Nucleus accumbens (tissue), 56 donors: ENCODE results near the gene TOP3B.

Experiments used
- DNase-seq, 56 donors: peaks; one replicate each; lab custom pipeline; 2025; lab: John Stamatoyannopoulos, UW

The TOP3B gene

DNA sequence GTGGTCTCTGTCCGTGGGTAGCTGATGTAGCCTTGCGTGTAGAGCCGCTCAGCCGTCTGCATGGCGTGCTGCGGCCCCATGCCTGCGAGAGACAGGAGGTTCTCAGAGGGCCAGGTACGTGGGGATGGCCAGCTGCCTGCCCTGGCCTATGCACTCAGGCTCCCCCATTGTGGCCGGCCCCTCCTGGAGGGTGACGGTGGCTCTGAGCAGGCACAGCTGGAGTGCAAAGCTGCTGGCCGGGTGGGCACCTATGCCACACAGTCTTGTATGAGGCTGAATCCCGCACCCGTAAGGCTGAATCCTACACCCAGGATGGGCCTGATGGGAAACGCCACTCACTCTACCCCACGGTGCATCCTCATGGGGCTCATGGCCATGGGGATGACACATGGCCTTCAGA lies 18.4 kb downstream of the TOP3B start:
- no peak for DNase-seq

DNA sequence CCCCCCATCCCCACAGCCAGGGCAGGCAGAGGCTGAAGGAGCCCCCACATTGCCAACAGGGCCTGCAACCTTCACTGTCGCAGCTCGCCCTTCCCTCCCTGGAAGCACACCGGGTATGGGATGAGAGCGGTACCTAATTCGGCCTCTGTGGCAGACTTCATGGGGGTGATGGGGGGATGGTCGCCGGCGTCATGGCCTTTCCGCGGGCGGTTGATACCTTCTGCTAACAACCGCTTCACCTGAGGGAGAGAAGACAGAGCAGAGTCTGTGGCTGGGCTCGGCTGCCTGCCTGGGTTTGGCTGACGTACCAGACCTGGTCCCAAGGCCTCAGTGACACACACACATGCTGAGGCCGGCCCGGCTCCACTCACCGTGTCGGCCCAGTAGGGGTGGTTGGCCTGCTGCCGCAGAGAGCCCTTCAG lies 18.8 kb downstream of the TOP3B start:
- DNase-seq = no peak

DNA sequence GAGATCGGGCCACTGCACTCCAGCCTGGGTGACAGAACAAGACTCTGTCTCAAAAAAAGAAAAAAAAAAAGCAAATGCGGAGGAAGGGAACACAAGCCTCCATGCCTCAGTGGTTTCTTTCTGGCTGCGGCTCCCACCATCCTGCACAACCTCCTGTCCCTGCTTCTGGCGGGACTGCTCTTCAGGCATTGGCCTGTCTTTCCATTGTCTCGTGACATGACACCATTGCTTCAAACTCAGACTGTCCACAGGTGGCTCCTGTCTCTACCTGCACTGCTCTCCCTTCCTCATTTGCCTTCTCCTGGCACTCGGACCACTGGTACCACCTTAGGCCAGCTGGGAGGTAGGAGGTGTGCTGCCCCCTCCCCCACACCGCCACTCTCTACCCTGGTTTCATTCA lies 19.3 kb downstream of the TOP3B start:
- no peak for DNase-seq

DNA sequence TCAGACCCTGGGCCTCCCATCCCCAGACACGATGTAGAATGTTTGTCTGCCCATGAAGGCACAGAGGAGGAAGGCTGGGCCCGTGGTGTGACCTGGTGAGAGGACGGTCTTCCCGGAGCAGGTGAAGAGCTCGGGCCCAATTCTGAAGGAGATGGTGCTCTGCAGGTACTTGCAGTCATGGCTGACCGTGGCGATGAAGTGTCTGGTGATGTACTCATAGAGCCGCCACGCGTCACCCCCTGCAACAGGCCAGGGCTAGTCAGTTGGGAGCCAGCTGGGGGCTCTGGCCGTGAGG lies 20.0 kb downstream of the TOP3B start:
- DNase-seq = no peak

DNA sequence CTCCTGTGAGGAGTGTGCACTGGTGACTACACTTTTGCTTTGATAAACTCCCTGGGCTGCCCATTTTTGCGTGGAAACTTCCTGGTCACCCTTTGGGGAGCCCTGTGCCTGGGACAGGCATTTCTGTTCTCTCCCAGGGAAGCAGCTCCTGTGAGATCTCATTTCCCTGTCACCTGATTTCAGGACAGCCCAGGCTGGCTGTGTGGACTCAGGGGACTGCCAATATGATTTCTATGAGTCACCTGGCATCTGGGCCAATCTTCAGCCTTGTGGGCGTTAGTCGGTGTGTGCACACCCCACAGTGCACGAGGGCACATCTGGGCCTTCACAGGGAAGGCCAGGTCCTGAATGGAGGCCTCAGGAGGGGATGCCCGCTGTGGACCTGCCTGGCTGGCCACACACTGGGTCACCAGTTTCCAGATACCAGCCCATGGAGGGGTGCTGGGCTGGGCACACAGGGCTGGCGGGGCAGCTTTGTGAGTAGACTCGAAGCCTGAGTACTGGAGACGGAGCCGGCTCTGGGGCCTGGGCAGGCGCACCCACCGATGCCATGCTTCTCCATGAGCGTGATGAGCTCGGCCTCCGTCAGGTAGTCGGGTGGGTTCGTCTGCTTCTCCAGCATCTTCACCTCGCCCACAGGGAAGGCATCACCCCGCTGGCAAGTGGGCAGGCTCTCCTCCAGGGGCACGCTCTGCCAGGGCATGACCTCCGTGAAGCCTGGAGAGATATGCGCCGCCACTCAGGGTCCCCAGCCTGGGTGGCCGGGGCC lies 20.5 kb downstream of the TOP3B start:
- DNase-seq = no peak

DNA sequence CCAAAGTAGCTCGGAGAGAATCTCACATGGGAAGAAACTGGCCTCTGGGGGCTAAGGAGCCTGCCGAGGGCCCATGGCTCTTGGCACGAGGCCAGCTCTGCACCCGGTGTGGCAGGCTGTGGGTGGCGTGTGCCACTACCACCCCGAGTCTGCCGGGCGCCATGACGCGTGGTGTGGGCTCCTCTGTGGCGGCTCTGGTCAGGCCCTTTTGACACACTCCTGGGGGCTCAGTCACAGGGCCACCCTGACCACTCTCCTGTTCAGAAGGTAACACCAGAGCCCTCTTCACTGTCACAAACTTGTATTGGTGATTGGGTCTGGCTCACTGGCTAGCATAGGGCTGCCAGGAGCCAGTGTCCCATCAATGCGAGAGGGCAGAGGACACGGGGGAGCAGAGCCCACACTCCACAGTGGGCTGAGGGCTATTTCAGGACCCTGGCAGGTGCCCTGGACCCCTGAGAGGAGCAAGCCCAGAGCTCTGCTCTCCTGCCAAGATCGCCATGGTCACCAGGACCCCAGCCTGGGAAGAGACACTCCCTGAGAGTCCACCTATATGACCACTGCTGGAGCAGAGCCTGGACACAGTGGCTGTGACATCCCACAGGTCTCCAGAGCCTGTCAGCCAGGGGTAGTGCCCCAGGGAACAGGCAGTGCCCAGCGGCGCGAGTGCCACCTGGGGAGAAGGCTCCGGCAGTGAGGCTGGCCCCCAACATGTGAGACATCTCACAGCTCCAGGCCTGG lies 21.3 kb downstream of the TOP3B start:
- DNase-seq = no peak

DNA sequence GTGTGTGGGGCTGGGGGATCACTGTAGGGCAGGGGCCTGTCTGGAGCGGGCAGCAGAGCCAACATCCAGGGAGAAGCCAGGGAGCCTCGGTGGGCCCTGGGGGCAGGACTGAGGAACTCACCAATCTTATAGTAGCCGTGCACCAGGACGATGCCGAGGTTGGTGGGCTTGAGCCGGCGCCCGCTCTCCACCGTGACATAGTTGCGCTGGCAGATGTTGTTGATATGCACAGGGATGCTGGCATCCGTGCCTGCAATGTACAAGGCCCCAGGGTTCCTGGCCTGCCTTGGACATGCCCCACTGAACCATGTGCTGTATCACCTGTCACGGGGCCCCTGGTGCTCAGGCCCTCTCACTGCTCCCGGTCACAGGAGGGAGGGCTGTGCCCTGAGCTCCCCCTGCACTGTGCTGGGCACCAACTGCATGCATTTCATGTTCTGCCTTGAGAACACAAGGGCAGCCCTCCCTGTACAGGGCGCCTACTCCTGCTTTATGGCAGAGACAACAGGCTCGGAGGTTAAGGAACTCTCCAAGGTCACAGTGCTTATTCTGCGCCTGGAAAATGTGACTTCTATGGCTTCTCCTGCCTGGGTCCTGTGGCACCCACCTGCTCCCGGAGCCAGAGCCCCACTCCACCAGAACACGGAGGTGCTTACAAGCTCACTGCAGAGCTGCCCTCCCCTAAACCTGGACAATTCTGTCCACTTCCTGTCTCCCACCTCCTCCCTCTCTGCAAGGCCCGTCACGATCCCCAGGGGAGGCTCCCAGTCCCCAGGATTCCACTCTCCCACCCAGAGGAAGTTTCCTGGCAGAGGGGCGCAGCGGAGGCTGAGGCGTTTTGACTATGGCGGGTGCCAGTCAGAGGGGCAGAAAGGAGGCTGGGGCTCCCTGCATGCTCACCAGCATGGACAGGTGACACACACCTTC lies 22.1 kb downstream of the TOP3B start:
- DNase-seq = no peak

DNA sequence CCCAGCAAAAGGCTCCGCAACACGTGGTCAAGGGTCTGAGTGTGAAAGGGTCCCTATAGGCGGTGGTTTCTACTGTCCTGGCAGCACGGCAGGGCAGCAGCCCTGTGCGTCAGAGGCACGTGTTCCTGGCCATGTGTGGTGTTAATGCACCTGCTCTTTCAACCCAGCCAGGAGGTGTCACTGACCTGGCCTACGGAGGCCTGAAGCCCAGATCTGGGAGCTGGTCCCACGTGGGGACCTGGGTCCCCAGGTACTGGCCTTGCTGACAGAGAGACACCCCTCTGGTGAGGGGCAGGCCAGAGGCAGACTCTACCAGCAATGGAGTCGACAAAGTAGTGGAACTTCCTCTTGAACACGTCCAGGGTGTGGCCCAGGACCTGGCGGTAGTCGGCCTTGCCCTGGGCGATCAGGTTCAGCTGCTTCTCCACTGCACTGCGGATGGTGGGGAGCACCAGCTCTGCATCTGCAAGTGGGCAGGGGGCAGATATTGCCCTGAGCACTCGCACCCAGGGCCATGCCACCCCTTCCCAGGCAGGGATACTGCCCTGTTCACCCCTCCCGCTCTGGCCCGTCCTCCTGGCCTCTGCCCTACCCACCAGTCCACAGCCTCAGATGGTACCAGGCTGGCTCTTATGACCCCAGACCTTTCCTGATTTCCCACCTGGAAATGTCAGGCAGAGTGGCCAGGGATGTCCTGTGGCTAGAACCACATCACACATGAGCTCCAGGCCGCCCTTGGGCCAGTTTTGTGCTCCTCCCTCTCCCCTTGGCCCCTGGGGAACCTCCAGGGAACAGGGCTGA lies 23.1 kb downstream of the TOP3B start:
- no peak for DNase-seq

DNA sequence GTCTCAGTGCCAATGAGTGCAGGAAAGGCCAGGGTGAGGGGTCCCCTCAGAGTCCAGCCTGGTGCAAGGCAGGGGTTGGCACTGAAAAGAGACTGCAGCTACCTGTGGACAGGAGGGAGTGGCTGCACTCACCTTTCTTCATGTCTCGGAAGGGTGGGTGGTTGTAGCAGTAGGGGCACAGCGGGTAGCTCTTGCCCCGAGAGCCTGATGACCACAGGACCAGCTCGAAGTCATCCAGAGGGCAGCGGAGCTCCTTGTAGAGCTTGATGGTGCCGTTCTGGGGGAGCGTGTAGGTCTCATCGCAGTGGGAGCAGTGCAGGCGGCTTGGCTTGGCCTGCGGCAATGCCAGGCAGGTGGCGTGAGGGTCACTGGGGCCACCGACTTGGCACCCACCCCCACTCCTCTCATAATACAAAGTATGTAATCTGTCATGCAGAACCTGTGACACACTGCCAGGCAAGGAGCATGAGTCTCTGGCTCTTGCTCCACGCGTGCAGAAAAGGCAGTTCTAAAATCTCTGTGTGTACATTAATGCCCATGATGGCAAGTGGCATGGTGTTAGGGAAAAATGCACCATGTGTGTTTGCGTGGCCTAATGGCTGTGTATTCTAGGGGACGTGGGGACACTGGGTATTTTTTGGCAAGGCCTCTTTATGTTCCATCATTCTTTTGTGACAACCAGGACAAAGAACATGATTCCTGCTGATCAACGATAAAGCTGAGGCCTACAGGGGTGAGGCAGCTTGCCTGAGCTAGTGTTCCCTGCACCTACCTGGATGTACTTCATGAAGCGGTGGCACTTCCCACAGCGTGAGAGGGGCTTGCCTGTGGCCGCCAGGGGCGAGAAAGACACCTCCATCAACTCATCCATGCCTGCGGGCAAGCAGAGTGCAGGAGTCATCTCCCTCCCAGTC lies 24.0 kb downstream of the TOP3B start:
- DNase-seq = no peak

DNA sequence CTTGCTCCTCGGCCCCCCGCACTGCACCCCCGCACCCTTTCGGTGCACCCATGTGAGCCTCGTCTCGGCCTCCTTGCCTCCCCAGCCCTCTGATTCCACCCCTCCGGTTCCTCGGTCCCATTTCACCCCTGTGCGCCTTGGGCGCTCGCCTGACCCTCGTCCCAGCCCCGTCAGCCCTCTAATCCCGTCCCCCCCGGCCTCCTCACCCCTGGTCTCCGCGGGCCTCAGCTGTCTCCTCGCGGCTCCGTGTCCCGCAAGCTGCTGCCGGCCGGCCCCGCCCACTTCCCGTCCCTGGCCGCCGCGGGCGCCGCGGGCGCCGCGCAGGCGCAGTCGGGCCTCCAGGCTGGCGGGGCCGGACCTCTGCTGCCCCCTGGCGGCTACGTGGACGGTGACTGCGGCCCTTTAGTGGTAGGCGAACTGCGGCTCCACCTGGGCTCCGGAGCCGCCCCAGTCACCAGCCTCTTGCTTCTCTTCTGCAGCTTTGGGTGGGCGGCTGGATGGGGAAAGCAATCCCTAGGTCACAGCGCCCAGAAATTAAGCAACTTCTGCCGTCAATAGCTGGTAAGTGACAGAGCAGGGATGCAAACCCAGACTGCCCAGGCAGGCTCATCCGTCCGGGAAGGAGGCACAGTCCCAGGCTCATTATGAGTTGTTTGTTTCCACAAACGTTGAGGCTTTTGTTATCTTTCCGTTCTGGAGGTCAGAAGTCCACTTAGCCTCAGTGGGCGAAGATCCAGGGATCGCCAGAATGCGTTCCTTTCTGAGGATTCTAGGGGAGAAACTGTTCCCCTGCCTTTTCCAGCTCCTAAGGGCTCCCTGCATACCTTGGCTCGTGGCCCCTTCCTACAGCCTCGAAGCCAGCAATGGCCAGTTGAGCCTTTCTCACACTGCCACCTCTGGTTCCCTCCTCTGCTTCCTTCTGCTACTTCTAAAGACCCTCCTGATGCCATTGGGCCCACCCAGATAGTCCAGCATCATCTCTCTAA lies 29.7 kb downstream of the TOP3B start, which contains the start of gene PPM1F:
TSS of gene PPM1F (minus strand) at position 263 of the 986 bp plus-strand sequence. CDS start 6,800 bp downstream, outside the sequence.
- peak in 52 of 56 donors; percentile 23 to 87 (median 75) for DNase-seq

DNA sequence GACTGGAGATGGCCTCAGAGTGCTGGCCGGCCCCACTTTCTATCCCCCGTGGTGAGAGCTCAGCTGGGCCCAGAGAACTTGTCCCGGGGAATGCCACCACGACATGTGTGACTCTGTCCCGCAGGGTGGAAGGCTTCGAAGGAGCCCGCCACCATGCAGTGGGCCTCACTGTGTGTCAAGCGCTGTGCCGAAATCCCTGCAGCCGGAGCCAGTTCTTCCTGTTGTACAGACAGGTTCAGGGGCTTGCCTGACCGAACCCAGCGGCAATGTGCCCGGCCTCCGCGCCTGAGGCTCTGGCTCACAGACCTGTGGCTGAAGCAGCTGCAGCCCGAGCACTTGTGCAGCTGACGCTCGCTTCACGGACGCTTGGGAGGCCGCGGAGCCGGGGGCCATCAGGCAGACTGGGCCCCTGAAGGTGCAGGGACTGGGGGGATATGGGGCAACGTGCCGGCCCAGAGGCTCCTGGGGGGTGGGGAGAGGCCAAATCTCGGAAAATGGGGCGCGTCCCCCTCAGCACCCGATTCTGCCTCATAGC lies 30.6 kb downstream of the TOP3B start:
- DNase-seq = peak in 13 of 56 donors; percentile 17 to 37 (median 24)

DNA sequence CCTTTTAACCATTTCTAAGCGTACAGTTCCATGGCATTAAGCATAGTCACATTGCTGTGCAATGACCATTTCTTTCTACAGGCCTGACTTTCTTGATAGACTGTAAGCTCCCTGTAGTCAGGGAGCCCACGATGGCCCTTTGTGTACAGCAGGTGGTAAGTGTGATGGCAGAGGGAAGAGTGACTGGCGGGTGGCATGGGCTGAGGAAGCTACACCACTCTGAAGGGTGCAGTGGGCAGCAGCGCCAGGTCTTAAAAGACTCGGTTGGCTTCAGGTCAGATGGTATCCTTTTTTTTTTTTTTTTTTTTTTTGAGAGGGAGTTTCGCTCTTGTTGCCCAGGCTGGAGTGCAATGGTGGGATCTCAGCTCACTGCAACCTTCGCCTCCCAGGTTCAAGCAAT lies 31.5 kb downstream of the TOP3B start:
- no peak for DNase-seq

DNA sequence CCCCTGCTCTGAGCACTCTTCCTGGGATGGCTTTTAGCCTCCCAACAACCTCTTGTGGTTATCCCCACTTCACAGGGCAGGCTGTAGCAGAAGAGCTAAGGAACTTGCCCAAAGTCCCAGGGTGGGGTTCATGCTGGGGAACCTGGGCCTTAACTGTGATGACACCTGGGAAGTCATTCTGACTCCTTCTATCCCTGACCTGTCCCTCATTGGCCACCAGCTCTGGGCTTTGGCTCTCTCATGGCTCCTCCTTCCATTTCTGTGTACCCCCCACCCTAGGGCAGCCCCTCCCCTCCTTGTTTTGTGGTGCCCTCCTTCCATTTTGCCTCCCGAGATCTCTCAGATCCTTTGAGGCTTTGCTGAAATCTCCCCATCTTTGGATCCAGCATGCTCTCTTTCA lies 32.6 kb downstream of the TOP3B start:
- DNase-seq = no peak

DNA sequence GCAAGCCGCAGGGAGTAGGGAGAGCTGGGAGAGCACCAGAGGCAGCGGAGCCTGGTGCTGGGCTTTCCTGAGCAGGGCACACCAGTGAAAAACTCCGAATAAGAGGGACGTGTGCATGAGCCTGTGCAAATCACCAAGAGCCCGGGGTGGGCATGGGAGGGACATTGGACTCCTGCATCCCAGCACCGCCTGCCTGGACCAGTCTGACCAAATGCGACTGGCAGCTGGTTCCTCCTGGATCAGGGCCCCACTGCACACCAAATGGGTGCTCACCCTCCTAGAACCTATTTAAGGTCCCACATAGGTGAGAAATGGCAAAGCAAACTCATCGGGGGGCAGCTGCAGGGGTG lies 33.0 kb downstream of the TOP3B start:
- DNase-seq = no peak

DNA sequence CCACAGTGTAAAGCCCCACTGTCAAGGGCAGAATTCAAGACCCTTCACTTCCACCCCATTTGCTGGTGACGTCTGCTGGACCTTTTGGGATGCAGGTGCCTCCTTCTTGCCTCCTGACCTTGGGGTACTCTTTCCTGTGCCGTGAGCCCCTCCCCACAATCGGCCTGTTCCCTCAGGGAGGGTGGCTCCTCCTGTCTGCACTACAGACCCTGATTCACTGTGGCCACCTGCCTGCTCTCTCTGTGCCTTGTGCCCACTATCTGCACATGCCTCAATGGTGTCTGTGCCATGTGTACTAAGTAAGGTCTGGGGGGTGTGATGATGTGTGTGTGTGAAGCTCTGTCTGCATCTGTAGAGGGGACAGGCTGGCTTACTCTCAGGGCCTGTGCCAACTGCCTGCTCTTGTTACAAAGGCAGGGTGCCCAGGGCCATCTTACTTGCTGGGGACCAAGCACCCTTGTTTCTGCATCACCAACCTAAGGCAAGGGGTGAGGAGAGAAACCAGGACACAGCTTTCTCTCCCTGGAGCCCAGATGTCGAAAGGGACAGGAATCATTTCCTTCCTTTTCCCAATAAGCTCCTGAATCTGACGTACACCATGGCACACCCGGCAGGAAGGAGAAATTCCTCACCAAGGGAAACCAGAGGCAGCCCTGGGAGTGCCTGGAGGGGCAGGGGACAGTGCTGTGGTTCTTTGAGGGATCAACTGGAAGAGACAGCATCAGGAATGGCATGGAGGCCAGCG lies 33.6 kb downstream of the TOP3B start:
- no peak for DNase-seq

DNA sequence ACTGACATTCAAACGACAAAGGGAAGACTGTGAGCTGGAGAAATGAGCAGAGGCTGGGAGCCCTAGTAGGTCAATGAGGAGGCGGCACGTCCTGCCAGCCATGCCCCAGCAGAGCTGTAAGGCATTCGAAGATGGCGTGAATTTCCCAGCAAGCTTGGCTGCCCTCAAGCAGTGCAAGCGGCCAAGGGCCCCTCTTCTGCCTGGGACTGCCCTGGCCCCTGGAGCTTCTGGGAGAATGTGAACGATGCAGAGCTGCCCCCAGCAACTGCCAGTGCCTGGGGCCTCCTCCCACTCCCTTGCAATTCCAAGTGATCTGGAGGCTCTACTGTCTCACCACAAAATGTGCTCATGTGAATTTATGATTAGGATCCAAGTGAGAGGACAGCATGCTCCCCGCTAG lies 34.2 kb downstream of the TOP3B start:
- DNase-seq = no peak
